ENCODE measurements around the gene ANKRD55.

GRCh38 chr5:56094579-56095361 is 138.4 kb downstream of the ANKRD55 start:
- no peak for TF ChIP-seq MAX (IDR thresholded peaks at IDR 0.05)
- TF ChIP-seq, protein P1, sequence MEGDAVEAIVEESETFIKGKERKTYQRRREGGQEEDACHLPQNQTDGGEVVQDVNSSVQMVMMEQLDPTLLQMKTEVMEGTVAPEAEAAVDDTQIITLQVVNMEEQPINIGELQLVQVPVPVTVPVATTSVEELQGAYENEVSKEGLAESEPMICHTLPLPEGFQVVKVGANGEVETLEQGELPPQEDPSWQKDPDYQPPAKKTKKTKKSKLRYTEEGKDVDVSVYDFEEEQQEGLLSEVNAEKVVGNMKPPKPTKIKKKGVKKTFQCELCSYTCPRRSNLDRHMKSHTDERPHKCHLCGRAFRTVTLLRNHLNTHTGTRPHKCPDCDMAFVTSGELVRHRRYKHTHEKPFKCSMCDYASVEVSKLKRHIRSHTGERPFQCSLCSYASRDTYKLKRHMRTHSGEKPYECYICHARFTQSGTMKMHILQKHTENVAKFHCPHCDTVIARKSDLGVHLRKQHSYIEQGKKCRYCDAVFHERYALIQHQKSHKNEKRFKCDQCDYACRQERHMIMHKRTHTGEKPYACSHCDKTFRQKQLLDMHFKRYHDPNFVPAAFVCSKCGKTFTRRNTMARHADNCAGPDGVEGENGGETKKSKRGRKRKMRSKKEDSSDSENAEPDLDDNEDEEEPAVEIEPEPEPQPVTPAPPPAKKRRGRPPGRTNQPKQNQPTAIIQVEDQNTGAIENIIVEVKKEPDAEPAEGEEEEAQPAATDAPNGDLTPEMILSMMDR (IDR thresholded peaks at IDR 0.05; ENCODE audit: low read depth, low read length, missing input control), result no peak
- TF ChIP-seq YY1 (IDR thresholded peaks at IDR 0.05), result no peak
- TF ChIP-seq JUND (IDR thresholded peaks at IDR 0.05), result no peak
- TF ChIP-seq, protein P2, sequence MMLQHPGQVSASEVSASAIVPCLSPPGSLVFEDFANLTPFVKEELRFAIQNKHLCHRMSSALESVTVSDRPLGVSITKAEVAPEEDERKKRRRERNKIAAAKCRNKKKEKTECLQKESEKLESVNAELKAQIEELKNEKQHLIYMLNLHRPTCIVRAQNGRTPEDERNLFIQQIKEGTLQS (IDR thresholded peaks at IDR 0.05), result no peak
- no peak for TF ChIP-seq TAF1 (conservative IDR thresholded peaks at IDR 0.05)
- TF ChIP-seq RAD21 (IDR thresholded peaks at IDR 0.05), result no peak
- TF ChIP-seq SP1 (IDR thresholded peaks at IDR 0.05), result no peak
- no peak for TF ChIP-seq EGR1 (IDR thresholded peaks at IDR 0.05; ENCODE audit: low read depth in 2 of 2)
